ENCODE data around the gene CDKN2AIPNL.

CDKN2AIPNL gene

GRCh38 chr5:134411546-134412266 lies at the start of gene CDKN2AIPNL:
TSS of gene CDKN2AIPNL (minus strand) at chr5:134411881. CDS start at chr5:134411854, 27 bp downstream.
- peak within 1 kb of the TSS; percentile 52 to 97 (median 83) for H3K4me3 ChIP-seq
- peak within 1 kb of the TSS; percentile 42 to 93 (median 86) for H3K27ac ChIP-seq

- no peak overlapping the region for H3K4me3 ChIP-seq
- H3K27ac ChIP-seq, result no peak overlapping the region
These were observed 48.9 kb upstream of the CDKN2AIPNL start for GRCh38 chr5:134460551-134460950.

- peak overlapping the region in 1 of 21 experiments; percentile 56 for H3K27ac ChIP-seq
- no peak overlapping the region for H3K4me3 ChIP-seq
These were observed 47.8 kb upstream of the CDKN2AIPNL start for GRCh38 chr5:134459491-134459890.

DNA sequence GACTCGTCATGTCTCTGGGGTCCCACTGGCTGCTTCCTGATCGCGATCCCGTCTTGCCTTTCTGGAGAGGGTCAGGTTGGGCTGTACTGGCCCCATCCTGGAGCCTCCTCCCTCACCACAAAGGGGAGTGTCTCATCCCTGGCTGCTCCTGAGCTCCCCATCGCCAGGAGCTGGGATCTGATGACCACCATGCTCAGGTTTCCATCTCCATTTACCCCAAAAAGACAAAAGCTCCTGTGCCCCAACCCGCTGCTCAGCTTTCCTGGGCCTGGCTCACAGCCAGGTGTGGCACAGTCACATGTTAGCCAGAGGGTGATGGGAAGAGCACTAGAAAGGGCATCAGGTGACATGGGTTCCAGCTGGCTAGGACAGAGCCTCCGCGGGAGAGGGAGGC lies 47.3 kb upstream of the CDKN2AIPNL start:
- H3K27ac ChIP-seq, result peak overlapping the region in 4 of 21 experiments; percentile 2 to 56 (median 8)

GRCh38 chr5:134458234-134459009 lies 46.7 kb upstream of the CDKN2AIPNL start:
- Histone ChIP-seq H3K4me3 (no peak overlapping the region), H3K27ac (peak overlapping the region in 5 of 21 experiments; percentile 2 to 56 (median 12))

More for the DNA sequence above, 47.3 kb upstream of the CDKN2AIPNL start:
- no peak overlapping the region for H3K4me3 ChIP-seq

DNA sequence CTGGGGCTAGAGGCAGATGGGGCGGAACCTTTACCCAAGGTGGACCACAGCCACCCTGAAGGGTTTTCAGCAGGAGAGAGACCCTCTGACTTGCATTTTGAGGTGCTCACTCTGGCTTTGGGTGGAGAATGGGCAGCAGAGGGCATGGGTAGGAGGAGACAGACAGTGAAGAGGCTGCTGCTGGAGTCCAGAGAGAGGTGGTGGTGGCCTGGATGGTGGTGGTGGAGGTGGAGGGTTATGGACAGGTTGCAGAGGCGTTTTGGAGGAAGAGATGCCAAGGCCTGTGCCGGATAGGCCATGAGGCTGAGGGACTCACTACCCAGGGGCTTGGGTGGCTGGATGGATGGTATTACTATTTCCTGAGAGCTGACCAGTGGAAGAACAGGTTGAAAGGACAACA lies 46.1 kb upstream of the CDKN2AIPNL start:
- Histone ChIP-seq H3K4me3 (no peak overlapping the region), H3K27ac (peak overlapping the region in 1 of 21 experiments; percentile 2)

- no peak overlapping the region for H3K4me3 ChIP-seq
- H3K27ac ChIP-seq, result no peak overlapping the region
These were observed 45.1 kb upstream of the CDKN2AIPNL start for GRCh38 chr5:134456825-134457224.

GRCh38 chr5:134455466-134455865 lies 43.8 kb upstream of the CDKN2AIPNL start:
- Histone ChIP-seq H3K27ac (no peak overlapping the region), H3K4me3 (no peak overlapping the region)

DNA sequence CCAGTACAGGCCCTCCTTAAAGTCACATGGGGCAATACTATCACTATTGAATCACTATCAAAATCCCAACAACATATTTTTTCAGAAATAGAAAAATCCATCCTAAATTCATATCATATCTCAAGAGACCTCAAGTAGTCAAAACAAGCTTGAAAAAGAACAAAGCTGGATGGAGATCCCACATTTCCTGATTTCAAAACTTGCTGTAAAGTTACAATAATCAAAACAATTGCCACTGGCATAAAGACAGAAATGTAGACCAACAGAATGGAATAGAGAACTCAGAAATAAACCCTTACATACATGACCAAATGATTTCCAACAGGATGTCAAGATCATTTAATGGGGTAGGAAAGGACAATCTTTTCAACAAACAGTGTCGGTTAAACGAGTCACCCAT lies 41.3 kb upstream of the CDKN2AIPNL start:
- H3K27ac ChIP-seq, result no peak overlapping the region

GRCh38 chr5:134451936-134452505 lies 40.3 kb upstream of the CDKN2AIPNL start:
- Histone ChIP-seq H3K27ac (peak overlapping the region in 1 of 21 experiments; percentile 38), H3K4me3 (no peak overlapping the region)

More for the DNA sequence above, 41.3 kb upstream of the CDKN2AIPNL start:
- H3K4me3 ChIP-seq, result no peak overlapping the region

DNA sequence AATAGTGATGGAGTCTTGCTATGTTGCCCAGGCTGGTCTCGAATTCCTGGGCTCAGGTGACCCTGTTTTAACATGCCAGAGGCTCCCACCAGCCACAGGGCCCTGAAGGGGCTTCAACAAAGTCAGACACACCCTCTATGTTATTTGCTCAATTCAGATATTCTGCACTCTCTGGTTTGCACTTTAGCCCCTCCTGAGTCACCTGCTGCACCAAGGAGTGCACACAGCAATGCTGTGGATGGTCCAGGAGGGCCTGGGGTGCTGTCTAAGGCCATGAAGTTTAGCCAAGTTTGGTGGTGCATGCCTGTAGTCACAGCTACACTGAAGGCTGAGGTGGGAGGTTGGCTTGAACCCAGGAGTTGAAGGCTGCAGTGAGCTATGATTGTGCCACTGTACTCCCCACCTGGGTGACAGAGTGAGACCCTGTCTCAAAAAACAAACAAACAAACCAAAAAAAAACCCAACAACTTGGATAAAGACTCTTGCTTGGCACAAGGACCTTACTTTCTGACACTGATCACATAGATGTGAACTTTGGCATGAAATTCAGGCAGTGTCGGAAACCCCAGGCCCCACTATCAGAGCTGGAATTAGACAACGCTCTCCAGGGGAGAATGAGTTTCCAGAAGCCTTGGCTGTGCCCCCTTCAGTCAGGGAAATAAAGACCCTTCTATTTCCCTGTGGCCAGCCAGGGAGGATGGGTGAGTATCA lies 39.7 kb upstream of the CDKN2AIPNL start:
- no peak overlapping the region for H3K4me3 ChIP-seq
- peak overlapping the region in 1 of 21 experiments; percentile 38 for H3K27ac ChIP-seq

DNA sequence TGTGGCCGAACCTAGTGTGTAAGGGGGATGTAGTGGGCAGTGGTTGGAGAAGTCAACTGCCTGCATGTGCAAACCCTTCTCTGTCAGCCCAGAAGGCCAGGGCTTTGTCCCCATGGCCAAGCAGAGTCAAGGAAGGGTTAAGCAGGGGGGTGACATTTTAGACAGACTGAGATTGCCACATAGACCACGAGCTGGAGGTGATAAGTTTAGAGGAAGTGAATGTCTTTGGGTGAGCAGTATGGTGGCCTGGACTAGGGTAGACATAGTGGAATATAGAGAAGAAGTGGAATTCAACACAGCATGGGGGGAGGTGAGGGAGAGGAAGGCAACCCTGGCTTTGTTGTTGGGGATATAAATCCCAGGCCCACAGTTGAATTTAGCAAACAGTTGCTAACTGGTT lies 38.7 kb upstream of the CDKN2AIPNL start:
- Histone ChIP-seq H3K27ac (no peak overlapping the region), H3K4me3 (no peak overlapping the region)

- no peak overlapping the region for H3K27ac ChIP-seq
- no peak overlapping the region for H3K4me3 ChIP-seq
These were observed 37.5 kb upstream of the CDKN2AIPNL start for GRCh38 chr5:134449167-134449566.

- no peak overlapping the region for H3K27ac ChIP-seq
- H3K4me3 ChIP-seq, result no peak overlapping the region
These were observed 36.3 kb upstream of the CDKN2AIPNL start for GRCh38 chr5:134447815-134448520.

DNA sequence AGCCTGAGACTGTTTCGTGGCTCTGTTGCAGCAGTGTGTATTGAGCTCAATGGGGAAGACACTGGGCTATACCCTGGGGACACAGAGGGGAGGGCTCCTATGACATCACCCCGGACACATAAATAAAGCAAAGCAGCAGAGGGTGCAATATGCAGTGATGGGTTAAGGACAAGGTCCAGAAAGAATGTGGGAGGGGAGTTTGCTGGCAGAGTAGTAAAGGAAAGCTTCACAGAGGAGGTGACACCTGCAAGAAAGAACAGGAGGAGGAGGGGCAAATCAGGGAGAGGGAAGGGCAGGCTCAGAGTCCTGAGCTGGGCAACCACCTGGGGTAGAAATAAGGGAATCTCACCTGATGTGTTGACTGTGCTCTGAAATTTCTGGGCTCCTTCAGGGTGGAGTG lies 35.3 kb upstream of the CDKN2AIPNL start:
- Histone ChIP-seq H3K4me3 (no peak overlapping the region), H3K27ac (no peak overlapping the region)

DNA sequence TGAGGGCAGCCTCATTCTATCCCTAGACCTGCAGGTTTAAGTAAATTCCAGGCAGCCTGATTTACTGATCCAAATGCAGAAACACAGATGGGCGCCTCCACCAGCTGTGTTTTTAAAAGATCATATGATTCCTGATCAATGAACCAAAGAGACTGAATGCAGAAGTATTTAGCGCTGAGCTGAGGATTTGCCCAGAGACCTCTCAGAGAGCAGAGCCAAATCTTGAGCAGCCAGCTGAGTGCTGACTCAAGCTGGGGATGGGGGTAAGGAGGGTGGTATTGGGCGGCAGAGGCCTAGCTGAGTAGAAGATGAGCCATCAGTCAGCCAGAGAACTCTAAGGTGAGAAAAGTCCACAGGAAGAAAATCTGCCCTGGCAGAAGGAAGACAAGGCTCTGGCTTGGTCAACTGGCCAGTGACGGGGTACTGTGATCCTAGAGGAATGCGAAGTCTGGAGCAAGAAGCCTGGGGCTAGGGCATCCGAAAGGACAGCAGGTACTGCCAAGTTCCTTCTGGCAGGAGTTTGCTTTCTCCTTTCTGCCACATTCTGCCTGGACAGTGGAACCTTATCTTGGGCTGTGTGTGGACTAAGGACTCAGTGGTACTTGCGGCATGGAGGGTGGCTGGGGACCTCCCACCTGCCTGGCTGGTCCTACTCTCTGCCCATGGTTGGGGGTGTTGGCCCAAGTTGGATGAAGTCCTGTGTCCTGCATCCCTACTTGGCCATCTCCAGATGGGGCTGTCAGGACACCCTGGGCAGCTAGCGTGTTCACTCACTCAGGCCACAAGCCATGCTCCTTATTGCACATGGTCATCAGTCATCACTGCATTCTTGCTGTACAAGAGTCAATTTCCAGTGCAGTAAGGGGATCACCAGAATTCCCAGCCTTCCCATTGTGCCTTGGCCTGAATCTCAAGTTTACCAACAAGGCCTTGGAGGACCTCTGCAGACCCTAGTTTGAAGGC lies 34.5 kb upstream of the CDKN2AIPNL start:
- Histone ChIP-seq H3K4me3 (no peak overlapping the region), H3K27ac (no peak overlapping the region)

GRCh38 chr5:134444941-134445471 lies 33.3 kb upstream of the CDKN2AIPNL start:
- Histone ChIP-seq H3K27ac (no peak overlapping the region), H3K4me3 (no peak overlapping the region)

GRCh38 chr5:134440201-134440755 lies 28.6 kb upstream of the CDKN2AIPNL start:
- H3K4me3 ChIP-seq, result no peak overlapping the region
- H3K27ac ChIP-seq, result no peak overlapping the region
